Ascending aorta (tissue), 2 donors: ENCODE results near the gene UEVLD. TPM values are rescaled to one million over a fixed set of nuclear protein-coding genes. Genes with fewer than 3 reads are reported as not detected.

Experiments used
- DNase-seq, 2 donors: peaks; one replicate each; pipeline ENCODE4 v3.0.0-alpha.2; 2019; ENCODE audit warnings: low spot score in 2 of 2
- H3K27ac ChIP-seq, 2 donors: fragments of 200-600 bp; sonication (generic); one replicate each; pipeline ENCODE4 v1.5.1; 2016 to 2017; ENCODE audit warnings: mild to moderate bottlenecking in 1 of 2
- H3K27me3 ChIP-seq: fragments of 200-600 bp; sonication (generic); one replicate; pipeline ENCODE4 v1.5.1; 2017
- H3K36me3 ChIP-seq, 2 donors: fragments of 200-600 bp; sonication (generic); one replicate each; pipeline ENCODE4 v1.5.1; 2016
- H3K4me1 ChIP-seq, 2 donors: fragments of 200-600 bp; sonication (generic); one replicate each; pipeline ENCODE4 v1.5.1; 2016 to 2017; ENCODE audit warnings: mild to moderate bottlenecking in 1 of 2
- H3K4me3 ChIP-seq, 2 donors: fragments of 200-600 bp; sonication (generic); one replicate each; pipeline ENCODE4 v1.5.1; 2016 to 2017; ENCODE audit warnings: mild to moderate bottlenecking in 1 of 2
- H3K9me3 ChIP-seq, 2 donors: fragments of 200-600 bp; sonication (generic); one replicate each; pipeline ENCODE4 v1.5.1; 2016
- CTCF ChIP-seq, 3 experiments: fragments of 200-600 bp in 2 of 3; fragments of 450-650 bp in 1 of 3; sonication (generic) in 2 of 3; IDR thresholded peaks; one replicate each; pipeline ENCODE4 v1.5.1; 2016 to 2019; ENCODE audit warnings: antibody characterized with exemption in 3 of 3, mild to moderate bottlenecking in 1 of 3, moderate library complexity in 1 of 3
- intact Hi-C: fragments of 100-400 bp; cut with DNase I; formaldehyde crosslinking; loops from one replicate; pipeline ENCODE4 v1.15.1; 2023
- total RNA-seq: library from RNA; depleted of rRNA; stranded (reverse); fragments of >200 nt; gene quantifications from one replicate; pipeline ENCODE4 v1.1.0, GENCODE V29; 2016

The UEVLD gene
- total RNA-seq, 1 donor from 2014 or later = 10.1 TPM

DNA sequence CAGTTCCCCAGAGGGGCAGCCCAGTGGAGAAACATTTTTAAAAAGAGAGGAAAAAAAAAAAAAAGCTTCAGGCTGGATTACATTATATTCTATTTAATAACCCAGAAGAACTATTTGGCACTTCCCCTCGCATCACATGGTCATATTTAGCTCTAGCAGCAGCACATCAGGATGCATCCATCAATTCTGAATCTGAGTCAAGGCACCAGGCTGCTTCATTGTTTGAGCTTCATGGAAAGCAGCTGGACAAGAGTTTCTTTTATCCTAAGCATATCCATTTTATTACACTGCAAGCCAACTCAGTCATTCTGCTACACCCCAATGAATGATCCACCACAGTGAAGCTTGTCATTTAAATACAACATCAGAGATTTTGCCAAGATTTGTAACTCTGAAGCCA is 35.6 kb upstream of the UEVLD start:
- Histone ChIP-seq H3K27me3 (no peaks in the 10 kb centered on the region), H3K27ac (no peak overlapping the region), H3K9me3 (no peaks in the 10 kb centered on the region), H3K4me3 (no peak overlapping the region), H3K36me3 (no peaks in the 10 kb centered on the region), H3K4me1 (peaks cover 0 to under 1% of the 10 kb centered on the region in 2 donors)
- no peak for DNase-seq
- intact Hi-C loops = no loop called here
- TF ChIP-seq CTCF (IDR thresholded peaks at IDR 0.05) = no peak

DNA sequence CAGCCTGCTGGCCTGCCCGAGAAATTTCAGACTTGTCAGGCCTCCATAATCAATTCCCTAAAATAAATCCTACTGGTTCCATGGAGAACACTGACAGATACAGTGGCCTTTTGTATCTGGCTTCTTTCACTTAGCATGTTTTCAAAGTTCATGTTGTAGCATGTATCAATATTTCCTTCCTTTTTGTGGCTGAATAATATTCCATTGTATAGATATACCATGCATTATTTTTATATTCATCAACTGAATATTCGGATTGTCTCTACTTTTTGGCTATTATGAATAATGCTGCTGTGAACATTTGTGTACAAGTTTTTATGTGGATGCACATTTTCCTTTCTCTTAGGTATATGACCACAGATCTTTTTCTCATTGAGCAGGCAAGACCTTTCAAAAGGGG is 35.2 kb upstream of the UEVLD start:
- no peak overlapping the region for H3K27ac ChIP-seq
- H3K4me1 ChIP-seq = peaks cover 4 to 5% of the 10 kb centered on the region in 2 donors
- H3K9me3 ChIP-seq = no peaks in the 10 kb centered on the region
- intact Hi-C loops = no loop called here
- no peaks in the 10 kb centered on the region for H3K27me3 ChIP-seq
- no peaks in the 10 kb centered on the region for H3K36me3 ChIP-seq
- no peak for TF ChIP-seq CTCF (IDR thresholded peaks at IDR 0.05)
- H3K4me3 ChIP-seq = no peak overlapping the region
- no peak for DNase-seq

DNA sequence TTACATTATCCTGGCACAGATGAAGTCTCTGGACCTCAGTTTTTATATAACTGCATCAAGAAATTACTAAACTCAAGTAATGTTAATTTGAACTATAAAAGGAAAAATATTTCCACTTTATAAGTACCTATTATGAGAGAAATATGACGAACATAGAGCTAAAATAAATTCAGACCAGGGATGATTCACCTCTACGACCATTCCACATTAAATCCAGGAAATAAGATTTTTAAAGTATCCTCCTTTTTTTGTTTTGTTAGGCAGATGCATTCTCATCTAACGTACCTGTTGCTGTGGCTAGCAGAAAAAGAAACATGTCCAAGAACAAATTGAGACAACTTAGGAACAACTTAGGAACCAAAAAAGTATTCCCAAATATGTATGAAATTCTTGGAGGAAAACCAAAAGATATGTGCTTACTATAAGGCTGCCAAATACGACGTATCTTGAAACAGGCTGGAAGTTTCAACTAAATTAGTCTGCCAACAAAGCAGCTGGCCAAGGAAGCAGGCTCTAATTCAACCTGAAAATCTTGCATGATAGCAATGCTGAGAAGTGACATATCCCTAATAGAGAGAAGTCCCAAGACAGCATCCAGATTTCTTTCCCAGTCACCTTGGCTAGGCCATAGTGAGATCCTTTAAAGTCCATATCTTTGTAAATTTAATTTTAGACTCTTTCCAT is 29.9 kb upstream of the UEVLD start:
- H3K4me3 ChIP-seq = peak overlapping the region in 1 of 2 donors; percentile 43
- TF ChIP-seq CTCF (IDR thresholded peaks at IDR 0.05) = no peak
- no peak for DNase-seq
- peaks cover 4 to 12% of the 10 kb centered on the region in 2 donors for H3K4me1 ChIP-seq
- peak overlapping the region; percentile 71 to 76 for H3K27ac ChIP-seq
- H3K9me3 ChIP-seq = no peaks in the 10 kb centered on the region
- no peaks in the 10 kb centered on the region for H3K27me3 ChIP-seq
- intact Hi-C loops = loop anchor here (2.0 kb wide), 2 partner anchors 16 to 30 kb away; partner anchors contain the start of genes SPTY2D1 and UEVLD
- peaks cover 16 to 24% of the 10 kb centered on the region in 2 donors for H3K36me3 ChIP-seq

GRCh38 chr11:18617688-18618341 is 29.3 kb upstream of the UEVLD start:
- Histone ChIP-seq H3K4me1 (peaks cover 4 to 12% of the 10 kb centered on the region in 2 donors), H3K27me3 (no peaks in the 10 kb centered on the region), H3K4me3 (peak overlapping the region in 1 of 2 donors; percentile 43), H3K9me3 (no peaks in the 10 kb centered on the region), H3K27ac (peak overlapping the region; percentile 71 to 76), H3K36me3 (peaks cover 23 to 24% of the 10 kb centered on the region in 2 donors)
- intact Hi-C loops = loop anchor here (2.0 kb wide), 2 partner anchors 17 to 29 kb away; partner anchors contain the start of genes SPTY2D1 and UEVLD
- no peak for DNase-seq
- TF ChIP-seq CTCF (IDR thresholded peaks at IDR 0.05) = no peak

DNA sequence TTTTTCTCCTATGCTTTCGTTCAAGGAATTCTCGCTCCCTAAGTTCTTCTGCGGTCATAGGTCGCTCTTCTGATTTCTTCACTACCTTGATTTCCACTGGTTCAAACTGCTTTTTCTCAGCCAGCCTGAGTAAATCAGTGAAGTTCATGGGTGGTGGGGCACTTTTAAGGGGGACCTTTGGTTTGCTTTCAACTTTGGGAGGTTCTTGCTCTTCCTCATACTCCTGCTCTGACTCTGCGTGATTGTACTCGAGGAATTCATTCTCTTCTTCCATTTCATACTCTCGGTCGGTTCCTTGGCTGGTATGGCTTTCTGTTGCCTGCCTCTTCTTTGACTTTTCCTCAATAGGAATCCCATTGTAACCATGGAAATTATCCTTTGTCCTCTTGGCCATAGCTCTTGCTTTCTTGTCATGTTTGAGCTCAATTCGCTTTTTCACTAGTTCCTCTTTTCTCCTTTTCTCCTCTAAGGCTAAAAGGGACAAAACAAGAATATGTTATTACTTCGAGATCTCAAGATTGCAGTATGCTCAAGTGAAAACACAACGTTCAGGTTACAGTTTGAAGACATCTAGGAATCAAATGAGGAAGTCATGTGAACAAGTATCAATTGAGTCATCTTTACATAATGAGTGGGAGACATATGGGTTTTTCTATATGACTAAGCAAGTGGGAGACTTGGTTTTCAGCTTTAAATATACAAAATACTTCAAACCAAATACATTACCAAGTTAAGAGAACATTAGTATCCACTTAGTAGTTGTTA is 27.3 kb upstream of the UEVLD start:
- Histone ChIP-seq H3K4me3 (no peak overlapping the region), H3K27ac (peak overlapping the region in 1 of 2 donors; percentile 71), H3K27me3 (no peaks in the 10 kb centered on the region), H3K4me1 (peaks cover 4 to 12% of the 10 kb centered on the region in 2 donors), H3K36me3 (peaks cover 35 to 43% of the 10 kb centered on the region in 2 donors), H3K9me3 (no peaks in the 10 kb centered on the region)
- no peak for DNase-seq
- intact Hi-C loops = no loop called here
- no peak for TF ChIP-seq CTCF (IDR thresholded peaks at IDR 0.05)
